WTC11 (cell line): Measurements from ENCODE around the gene KRCC1. TPM values are rescaled to one million over a fixed set of nuclear protein-coding genes. Genes with fewer than 3 reads are reported as not detected.

Source experiments
- ATAC-seq: fragments of 200-7000 bp; cut with Tn5 transposase; 2 replicates; pipeline ENCODE4 v1.10.0; 2021; ENCODE audit warnings: mild to moderate bottlenecking, moderate library complexity
- CTCF ChIA-PET: fragments of 300-600 bp; sonication (Branson Sonifier 250); formaldehyde crosslinking; loops from one replicate; lab custom pipeline; 2021; ENCODE audit warnings: antibody characterized with exemption; lab: Charles Lee
- POLR2A ChIA-PET: fragments of 350-600 bp; sonication (Branson Sonifier 250); formaldehyde crosslinking; loops from one replicate; lab custom pipeline; 2021; ENCODE audit warnings: antibody characterized with exemption; lab: Charles Lee
- DNase-seq: peaks from one replicate; pipeline ENCODE4 v3.0.0; 2021; ENCODE audit warnings: low spot score
- H3K27ac Mint-ChIP-seq: 2 replicates; pipeline ENCODE4 v1.8.0; 2021; ENCODE audit warnings: mixed read lengths
- H3K27me3 Mint-ChIP-seq: 2 replicates; pipeline ENCODE4 v1.8.0; 2021; ENCODE audit warnings: low read depth, mild to moderate bottlenecking, moderate library complexity, mixed read lengths
- H3K36me3 Mint-ChIP-seq: 2 replicates; pipeline ENCODE4 v1.8.0; 2021; ENCODE audit warnings: mixed read lengths
- H3K4me1 Mint-ChIP-seq: 2 replicates; pipeline ENCODE4 v1.8.0; 2022; ENCODE audit warnings: mixed read lengths
- H3K4me3 Mint-ChIP-seq: 2 replicates; pipeline ENCODE4 v1.8.0; 2021; ENCODE audit warnings: mild to moderate bottlenecking, moderate library complexity, mixed read lengths
- H3K9me3 Mint-ChIP-seq: 2 replicates; pipeline ENCODE4 v1.8.0; 2021; ENCODE audit warnings: mixed read lengths
- CREM ChIP-seq: sonication (generic); formaldehyde crosslinking; IDR thresholded peaks from 2 replicates; pipeline ENCODE4 v1.8.1; 2022; ENCODE audit warnings: mild to moderate bottlenecking, missing genetic modification reagents, moderate library complexity
- ESRRA ChIP-seq: sonication (generic); formaldehyde crosslinking; IDR thresholded peaks from 2 replicates; pipeline ENCODE4 v1.8.1; 2022; ENCODE audit warnings: mild to moderate bottlenecking, missing genetic modification reagents, borderline replicate concordance
- JAZF1 ChIP-seq: fragments of 250-450 bp; sonication (Bioruptor Pico); IDR thresholded peaks from 2 replicates; pipeline ENCODE4 v1.9.0; 2021; ENCODE audit warnings: moderate library complexity, mild to moderate bottlenecking, inconsistent platforms
- MXD4 ChIP-seq: fragments of 250-450 bp; sonication (Bioruptor Pico); IDR thresholded peaks from 2 replicates; pipeline ENCODE4 v1.8.0; 2021; ENCODE audit warnings: mild to moderate bottlenecking, moderate library complexity, borderline replicate concordance
- NR2C2 ChIP-seq: sonication (generic); formaldehyde crosslinking; IDR thresholded peaks from 2 replicates; pipeline ENCODE4 v1.8.0; 2022; ENCODE audit warnings: mild to moderate bottlenecking, missing genetic modification reagents
- TEAD1 ChIP-seq: sonication (generic); formaldehyde crosslinking; IDR thresholded peaks from 2 replicates; pipeline ENCODE4 v1.8.0; 2022; ENCODE audit warnings: mild to moderate bottlenecking, missing genetic modification reagents
- TP53 ChIP-seq: sonication (generic); formaldehyde crosslinking; IDR thresholded peaks from 2 replicates; pipeline ENCODE4 v1.8.1; 2023; ENCODE audit warnings: mild to moderate bottlenecking, missing genetic modification reagents
- ZNF317 ChIP-seq: sonication (generic); formaldehyde crosslinking; IDR thresholded peaks from 2 replicates; pipeline ENCODE4 v1.8.1; 2023; ENCODE audit warnings: low read depth, mild to moderate bottlenecking, moderate library complexity, missing genetic modification reagents, borderline replicate concordance
- ZNF396 ChIP-seq: fragments of 250-450 bp; sonication (Bioruptor Pico); IDR thresholded peaks from 2 replicates; pipeline ENCODE4 v1.8.0; 2021; ENCODE audit warnings: mild to moderate bottlenecking, moderate library complexity, borderline replicate concordance
- total RNA-seq: library from RNA; stranded (reverse); gene quantifications from 3 replicates; pipeline ENCODE4 v1.2.3, GENCODE V29; 2021
- TF ChIP-seq, protein P1 (sequence below): sonication (generic); formaldehyde crosslinking; conservative IDR thresholded peaks from 2 replicates; pipeline ENCODE4 v1.8.1; 2023; ENCODE audit warnings: mild to moderate bottlenecking, low read depth, missing genetic modification reagents, moderate library complexity
- TF ChIP-seq, protein P2 (sequence below): sonication (generic); formaldehyde crosslinking; IDR thresholded peaks from 2 replicates; pipeline ENCODE4 v1.8.1; 2022; ENCODE audit warnings: mild to moderate bottlenecking, missing genetic modification reagents, moderate library complexity, borderline replicate concordance
- TF ChIP-seq, protein P3 (sequence below): sonication (generic); formaldehyde crosslinking; IDR thresholded peaks from 2 replicates; pipeline ENCODE4 v1.8.1; 2022; ENCODE audit warnings: low read depth, mild to moderate bottlenecking, moderate library complexity, missing genetic modification reagents, borderline replicate concordance
- TF ChIP-seq, protein P4 (sequence below): sonication (generic); formaldehyde crosslinking; IDR thresholded peaks from 2 replicates; pipeline ENCODE4 v1.8.0; 2022; ENCODE audit warnings: missing genetic modification reagents

Gene KRCC1
- total RNA-seq, 1 experiment from 2014 or later = 7.6 TPM

DNA sequence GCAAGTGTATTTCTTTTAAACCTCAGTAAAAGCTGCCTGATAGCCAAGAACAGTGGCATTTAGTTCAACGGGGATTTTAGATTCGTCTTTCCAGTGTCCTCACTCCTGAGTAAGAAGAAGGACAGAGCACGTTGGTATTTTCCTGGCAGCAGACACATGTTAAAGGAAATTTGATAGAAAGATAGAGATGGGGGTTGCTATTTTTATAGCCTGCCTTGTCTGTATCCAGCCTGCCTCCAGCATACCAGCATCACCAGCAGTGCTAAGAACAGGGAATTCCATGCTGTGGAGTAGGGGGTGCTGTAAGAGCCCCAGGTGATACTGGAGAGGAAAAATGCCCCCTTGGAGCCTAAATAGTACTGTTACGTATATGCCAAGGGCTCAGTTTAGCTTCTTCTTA is 11.0 kb upstream of the KRCC1 start (continued):
- TF ChIP-seq, protein P1, sequence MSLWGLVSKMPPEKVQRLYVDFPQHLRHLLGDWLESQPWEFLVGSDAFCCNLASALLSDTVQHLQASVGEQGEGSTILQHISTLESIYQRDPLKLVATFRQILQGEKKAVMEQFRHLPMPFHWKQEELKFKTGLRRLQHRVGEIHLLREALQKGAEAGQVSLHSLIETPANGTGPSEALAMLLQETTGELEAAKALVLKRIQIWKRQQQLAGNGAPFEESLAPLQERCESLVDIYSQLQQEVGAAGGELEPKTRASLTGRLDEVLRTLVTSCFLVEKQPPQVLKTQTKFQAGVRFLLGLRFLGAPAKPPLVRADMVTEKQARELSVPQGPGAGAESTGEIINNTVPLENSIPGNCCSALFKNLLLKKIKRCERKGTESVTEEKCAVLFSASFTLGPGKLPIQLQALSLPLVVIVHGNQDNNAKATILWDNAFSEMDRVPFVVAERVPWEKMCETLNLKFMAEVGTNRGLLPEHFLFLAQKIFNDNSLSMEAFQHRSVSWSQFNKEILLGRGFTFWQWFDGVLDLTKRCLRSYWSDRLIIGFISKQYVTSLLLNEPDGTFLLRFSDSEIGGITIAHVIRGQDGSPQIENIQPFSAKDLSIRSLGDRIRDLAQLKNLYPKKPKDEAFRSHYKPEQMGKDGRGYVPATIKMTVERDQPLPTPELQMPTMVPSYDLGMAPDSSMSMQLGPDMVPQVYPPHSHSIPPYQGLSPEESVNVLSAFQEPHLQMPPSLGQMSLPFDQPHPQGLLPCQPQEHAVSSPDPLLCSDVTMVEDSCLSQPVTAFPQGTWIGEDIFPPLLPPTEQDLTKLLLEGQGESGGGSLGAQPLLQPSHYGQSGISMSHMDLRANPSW (CRISPR knock-in tag) = no peak

DNA sequence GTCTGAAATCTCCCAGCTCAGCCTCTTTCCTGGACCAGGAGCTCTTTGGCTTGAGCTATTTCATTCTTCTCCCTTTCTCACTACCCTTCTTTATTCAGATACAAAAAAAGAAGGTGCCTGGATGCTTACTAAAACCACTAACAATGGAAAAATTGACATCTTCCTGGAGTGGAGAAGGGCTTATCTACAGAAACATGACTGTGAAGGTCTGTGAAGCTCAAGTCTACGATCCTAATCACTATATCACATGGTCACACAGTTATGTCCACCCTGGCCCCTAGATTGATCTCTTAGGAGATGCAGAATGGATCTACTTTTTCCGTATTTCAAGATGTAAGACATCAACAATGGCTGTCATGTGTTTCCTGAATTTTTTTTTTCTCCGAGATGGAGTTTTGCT is 5.7 kb upstream of the KRCC1 start:
- no peak for DNase-seq
- no peak for ATAC-seq
- no peaks in the 10 kb centered on the region for H3K9me3 Mint-ChIP-seq
- ChIA-PET CTCF (interaction anchor here (1.0 to 4.2 kb wide), 40 partner anchors 7 to 269 kb away, joined by 3 to 200 read pairs (median 10); partner anchors contain the start of genes RNU2-63P and THNSL2), POLR2A (interaction anchor here (1.4 kb wide), 2 partner anchors 45 to 109 kb away, joined by 5 to 6 read pairs; partner anchors contain the start of genes RNU2-63P and THNSL2)
- TF ChIP-seq TEAD1 (CRISPR knock-in tag) = no peak
- TF ChIP-seq CREM (CRISPR knock-in tag) = no peak
- no peak for TF ChIP-seq TP53 (CRISPR knock-in tag)
- TF ChIP-seq ZNF317 (CRISPR knock-in tag) = no peak
- TF ChIP-seq, protein P1 (CRISPR knock-in tag) = no peak
- TF ChIP-seq NR2C2 (CRISPR knock-in tag) = no peak
- no peak for TF ChIP-seq ESRRA (CRISPR knock-in tag)
- TF ChIP-seq, protein P2, sequence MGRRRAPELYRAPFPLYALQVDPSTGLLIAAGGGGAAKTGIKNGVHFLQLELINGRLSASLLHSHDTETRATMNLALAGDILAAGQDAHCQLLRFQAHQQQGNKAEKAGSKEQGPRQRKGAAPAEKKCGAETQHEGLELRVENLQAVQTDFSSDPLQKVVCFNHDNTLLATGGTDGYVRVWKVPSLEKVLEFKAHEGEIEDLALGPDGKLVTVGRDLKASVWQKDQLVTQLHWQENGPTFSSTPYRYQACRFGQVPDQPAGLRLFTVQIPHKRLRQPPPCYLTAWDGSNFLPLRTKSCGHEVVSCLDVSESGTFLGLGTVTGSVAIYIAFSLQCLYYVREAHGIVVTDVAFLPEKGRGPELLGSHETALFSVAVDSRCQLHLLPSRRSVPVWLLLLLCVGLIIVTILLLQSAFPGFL (CRISPR knock-in tag) = no peak
- TF ChIP-seq MXD4 = no peak
- TF ChIP-seq, protein P3, sequence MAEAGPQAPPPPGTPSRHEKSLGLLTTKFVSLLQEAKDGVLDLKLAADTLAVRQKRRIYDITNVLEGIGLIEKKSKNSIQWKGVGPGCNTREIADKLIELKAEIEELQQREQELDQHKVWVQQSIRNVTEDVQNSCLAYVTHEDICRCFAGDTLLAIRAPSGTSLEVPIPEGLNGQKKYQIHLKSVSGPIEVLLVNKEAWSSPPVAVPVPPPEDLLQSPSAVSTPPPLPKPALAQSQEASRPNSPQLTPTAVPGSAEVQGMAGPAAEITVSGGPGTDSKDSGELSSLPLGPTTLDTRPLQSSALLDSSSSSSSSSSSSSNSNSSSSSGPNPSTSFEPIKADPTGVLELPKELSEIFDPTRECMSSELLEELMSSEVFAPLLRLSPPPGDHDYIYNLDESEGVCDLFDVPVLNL (CRISPR knock-in tag) = no peak
- no peak for TF ChIP-seq JAZF1 (CRISPR knock-in tag)
- TF ChIP-seq ZNF396 = no peak
- TF ChIP-seq, protein P4, sequence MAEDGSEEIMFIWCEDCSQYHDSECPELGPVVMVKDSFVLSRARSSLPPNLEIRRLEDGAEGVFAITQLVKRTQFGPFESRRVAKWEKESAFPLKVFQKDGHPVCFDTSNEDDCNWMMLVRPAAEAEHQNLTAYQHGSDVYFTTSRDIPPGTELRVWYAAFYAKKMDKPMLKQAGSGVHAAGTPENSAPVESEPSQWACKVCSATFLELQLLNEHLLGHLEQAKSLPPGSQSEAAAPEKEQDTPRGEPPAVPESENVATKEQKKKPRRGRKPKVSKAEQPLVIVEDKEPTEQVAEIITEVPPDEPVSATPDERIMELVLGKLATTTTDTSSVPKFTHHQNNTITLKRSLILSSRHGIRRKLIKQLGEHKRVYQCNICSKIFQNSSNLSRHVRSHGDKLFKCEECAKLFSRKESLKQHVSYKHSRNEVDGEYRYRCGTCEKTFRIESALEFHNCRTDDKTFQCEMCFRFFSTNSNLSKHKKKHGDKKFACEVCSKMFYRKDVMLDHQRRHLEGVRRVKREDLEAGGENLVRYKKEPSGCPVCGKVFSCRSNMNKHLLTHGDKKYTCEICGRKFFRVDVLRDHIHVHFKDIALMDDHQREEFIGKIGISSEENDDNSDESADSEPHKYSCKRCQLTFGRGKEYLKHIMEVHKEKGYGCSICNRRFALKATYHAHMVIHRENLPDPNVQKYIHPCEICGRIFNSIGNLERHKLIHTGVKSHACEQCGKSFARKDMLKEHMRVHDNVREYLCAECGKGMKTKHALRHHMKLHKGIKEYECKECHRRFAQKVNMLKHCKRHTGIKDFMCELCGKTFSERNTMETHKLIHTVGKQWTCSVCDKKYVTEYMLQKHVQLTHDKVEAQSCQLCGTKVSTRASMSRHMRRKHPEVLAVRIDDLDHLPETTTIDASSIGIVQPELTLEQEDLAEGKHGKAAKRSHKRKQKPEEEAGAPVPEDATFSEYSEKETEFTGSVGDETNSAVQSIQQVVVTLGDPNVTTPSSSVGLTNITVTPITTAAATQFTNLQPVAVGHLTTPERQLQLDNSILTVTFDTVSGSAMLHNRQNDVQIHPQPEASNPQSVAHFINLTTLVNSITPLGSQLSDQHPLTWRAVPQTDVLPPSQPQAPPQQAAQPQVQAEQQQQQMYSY = no peak
- H3K4me1 Mint-ChIP-seq = peaks cover 15% of the 10 kb centered on the region
- H3K36me3 Mint-ChIP-seq = no peaks in the 10 kb centered on the region
- H3K4me3 Mint-ChIP-seq = no peak overlapping the region
- no peak overlapping the region for H3K27ac Mint-ChIP-seq
- H3K27me3 Mint-ChIP-seq = no peaks in the 10 kb centered on the region
